ENCODE measurements around the gene PLCL2. TPM values are rescaled to one million over a fixed set of nuclear protein-coding genes. Genes with fewer than 3 reads are reported as not detected.

PLCL2 gene
- total RNA-seq, 1 experiment from 2014 or later = 0.92 TPM

DNA sequence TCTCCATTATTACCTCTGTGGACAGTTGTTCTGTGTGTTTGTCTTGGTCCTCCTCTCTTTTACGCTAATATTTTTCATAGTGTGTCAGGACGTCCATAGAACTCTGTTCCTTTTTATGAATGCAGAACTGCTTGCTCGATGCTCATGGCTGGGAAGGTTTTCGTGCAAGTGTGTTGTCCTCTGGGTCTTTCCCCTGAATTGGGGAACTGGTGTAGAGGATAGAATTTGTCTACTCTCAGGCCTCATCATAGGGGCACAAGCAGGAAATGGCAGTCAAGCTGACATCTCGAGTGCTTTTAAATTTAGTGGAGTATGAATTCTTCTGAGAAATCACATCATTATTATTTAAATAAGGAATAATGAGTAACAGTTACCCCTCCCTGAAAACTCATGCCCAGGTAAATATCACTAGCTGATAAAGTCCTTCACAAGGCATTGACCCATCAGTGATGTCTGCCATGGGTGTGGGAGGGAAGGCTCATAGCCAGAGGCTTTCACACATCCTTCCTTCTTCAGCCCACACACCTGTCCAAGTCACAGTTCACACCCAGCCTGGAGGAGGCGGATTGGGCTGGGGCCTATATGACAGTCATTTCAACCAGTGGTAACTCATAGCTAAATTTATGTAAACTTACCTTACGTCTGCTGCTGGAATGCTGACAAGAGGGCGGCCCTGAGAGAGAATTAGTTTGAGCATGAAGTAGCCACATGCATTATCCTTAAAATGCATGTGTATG lies 226.1 kb downstream of the PLCL2 start:
- CTCF ChIA-PET = no interaction called here
- TF ChIP-seq, protein P1, sequence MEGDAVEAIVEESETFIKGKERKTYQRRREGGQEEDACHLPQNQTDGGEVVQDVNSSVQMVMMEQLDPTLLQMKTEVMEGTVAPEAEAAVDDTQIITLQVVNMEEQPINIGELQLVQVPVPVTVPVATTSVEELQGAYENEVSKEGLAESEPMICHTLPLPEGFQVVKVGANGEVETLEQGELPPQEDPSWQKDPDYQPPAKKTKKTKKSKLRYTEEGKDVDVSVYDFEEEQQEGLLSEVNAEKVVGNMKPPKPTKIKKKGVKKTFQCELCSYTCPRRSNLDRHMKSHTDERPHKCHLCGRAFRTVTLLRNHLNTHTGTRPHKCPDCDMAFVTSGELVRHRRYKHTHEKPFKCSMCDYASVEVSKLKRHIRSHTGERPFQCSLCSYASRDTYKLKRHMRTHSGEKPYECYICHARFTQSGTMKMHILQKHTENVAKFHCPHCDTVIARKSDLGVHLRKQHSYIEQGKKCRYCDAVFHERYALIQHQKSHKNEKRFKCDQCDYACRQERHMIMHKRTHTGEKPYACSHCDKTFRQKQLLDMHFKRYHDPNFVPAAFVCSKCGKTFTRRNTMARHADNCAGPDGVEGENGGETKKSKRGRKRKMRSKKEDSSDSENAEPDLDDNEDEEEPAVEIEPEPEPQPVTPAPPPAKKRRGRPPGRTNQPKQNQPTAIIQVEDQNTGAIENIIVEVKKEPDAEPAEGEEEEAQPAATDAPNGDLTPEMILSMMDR (conservative IDR thresholded peaks at IDR 0.05; ENCODE audit: low read depth, low read length) = no peak
- TF ChIP-seq EZH2 (IDR thresholded peaks at IDR 0.05; ENCODE audit: borderline replicate concordance, low read depth, low read length, poor library complexity, severe bottlenecking) = no peak
- Histone ChIP-seq H3K36me3 (ENCODE audit: insufficient read depth, low read length, poor library complexity, severe bottlenecking) (no peaks in the 10 kb centered on the region), H3K27ac (ENCODE audit: low read depth, low read length, poor library complexity, severe bottlenecking) (no peak overlapping the region), H3K27me3 (replicated peaks; ENCODE audit: insufficient read depth, low read depth, low read length, poor library complexity) (peaks cover 4% of the 10 kb centered on the region), H3K4me3 (ENCODE audit: low read depth, low read length, poor library complexity, severe bottlenecking) (no peak overlapping the region), H3K4me1 (ENCODE audit: insufficient read depth, low read length, poor library complexity, severe bottlenecking) (no peaks in the 10 kb centered on the region), H3K9me3 (ENCODE audit: low read depth, low read length, poor library complexity, severe bottlenecking) (no peaks in the 10 kb centered on the region)
- intact Hi-C loops (cut with micrococcal nuclease; ENCODE audit: unreplicated experiment) = no loop called here
- POLR2A ChIA-PET (ENCODE audit: low non-redundant PET) = no interaction called here
- BruUV-seq (replicated peaks) = no TSS peak
- no peak for DNase-seq (ENCODE audit: low spot score)

DNA sequence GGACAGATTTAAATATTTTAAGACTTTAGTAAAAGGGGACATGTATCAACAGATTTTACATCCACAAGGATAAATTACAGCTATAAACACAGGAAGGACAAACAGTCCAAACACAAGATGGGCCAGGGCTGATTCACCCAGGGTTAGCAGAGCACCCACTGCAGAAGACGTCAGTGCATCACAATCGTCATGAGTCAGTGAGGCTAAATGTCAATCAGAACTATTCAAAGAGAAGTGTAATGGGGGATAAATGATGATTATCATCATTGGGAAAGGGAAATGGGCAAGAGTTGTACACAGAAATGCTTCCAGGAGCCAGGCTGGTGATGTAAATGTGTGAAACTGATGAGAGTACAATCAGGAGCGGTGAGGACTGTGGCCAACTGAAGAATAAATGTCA lies 226.8 kb downstream of the PLCL2 start:
- peaks cover 4% of the 10 kb centered on the region for H3K27me3 ChIP-seq (replicated peaks; ENCODE audit: insufficient read depth, low read depth, low read length, poor library complexity)
- no peak overlapping the region for H3K27ac ChIP-seq (ENCODE audit: low read depth, low read length, poor library complexity, severe bottlenecking)
- CTCF ChIA-PET = no interaction called here
- POLR2A ChIA-PET (ENCODE audit: low non-redundant PET) = no interaction called here
- no peaks in the 10 kb centered on the region for H3K9me3 ChIP-seq (ENCODE audit: low read depth, low read length, poor library complexity, severe bottlenecking)
- no peaks in the 10 kb centered on the region for H3K4me1 ChIP-seq (ENCODE audit: insufficient read depth, low read length, poor library complexity, severe bottlenecking)
- no peak for TF ChIP-seq EZH2 (IDR thresholded peaks at IDR 0.05; ENCODE audit: borderline replicate concordance, low read depth, low read length, poor library complexity, severe bottlenecking)
- TF ChIP-seq, protein P1 (conservative IDR thresholded peaks at IDR 0.05; ENCODE audit: low read depth, low read length) = no peak
- no TSS peak for BruUV-seq (replicated peaks)
- DNase-seq (ENCODE audit: low spot score) = no peak
- H3K4me3 ChIP-seq (ENCODE audit: low read depth, low read length, poor library complexity, severe bottlenecking) = no peak overlapping the region
- intact Hi-C loops (cut with micrococcal nuclease; ENCODE audit: unreplicated experiment) = no loop called here
- H3K36me3 ChIP-seq (ENCODE audit: insufficient read depth, low read length, poor library complexity, severe bottlenecking) = no peaks in the 10 kb centered on the region

DNA sequence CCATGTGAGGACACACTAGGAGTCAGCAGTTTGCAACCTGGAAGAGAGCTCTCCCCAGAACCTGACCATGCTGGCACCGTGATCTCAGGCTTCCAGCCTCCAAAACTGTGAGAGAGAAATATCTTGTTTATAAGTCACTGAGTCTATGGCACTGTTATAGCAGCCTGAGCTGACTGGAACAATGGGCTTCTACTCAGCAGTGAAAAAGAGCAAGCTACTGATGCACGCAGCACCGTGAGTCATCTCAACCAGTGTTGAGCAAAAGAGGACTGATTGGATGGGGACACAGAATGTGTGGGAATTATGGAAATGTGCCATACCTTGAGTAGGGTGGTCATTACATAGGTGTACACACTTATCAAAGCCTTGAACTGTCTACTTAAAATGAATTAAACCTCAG lies 230.4 kb downstream of the PLCL2 start:
- DNase-seq (ENCODE audit: low spot score) = no peak
- Histone ChIP-seq H3K27me3 (replicated peaks; ENCODE audit: insufficient read depth, low read depth, low read length, poor library complexity) (no peaks in the 10 kb centered on the region), H3K27ac (ENCODE audit: low read depth, low read length, poor library complexity, severe bottlenecking) (no peak overlapping the region), H3K4me3 (ENCODE audit: low read depth, low read length, poor library complexity, severe bottlenecking) (no peak overlapping the region), H3K4me1 (ENCODE audit: insufficient read depth, low read length, poor library complexity, severe bottlenecking) (no peaks in the 10 kb centered on the region), H3K36me3 (ENCODE audit: insufficient read depth, low read length, poor library complexity, severe bottlenecking) (no peaks in the 10 kb centered on the region), H3K9me3 (ENCODE audit: low read depth, low read length, poor library complexity, severe bottlenecking) (no peaks in the 10 kb centered on the region)
- BruUV-seq (replicated peaks) = no TSS peak
- CTCF ChIA-PET = no interaction called here
- TF ChIP-seq EZH2 (IDR thresholded peaks at IDR 0.05; ENCODE audit: borderline replicate concordance, low read depth, low read length, poor library complexity, severe bottlenecking) = no peak
- TF ChIP-seq, protein P1 (conservative IDR thresholded peaks at IDR 0.05; ENCODE audit: low read depth, low read length) = no peak
- intact Hi-C loops (cut with micrococcal nuclease; ENCODE audit: unreplicated experiment) = no loop called here
- POLR2A ChIA-PET (ENCODE audit: low non-redundant PET) = no interaction called here
